Endothelial cell (in vitro differentiated cells): ENCODE data around the gene SOWAHD. TPM values are rescaled to one million over a fixed set of nuclear protein-coding genes. Genes with fewer than 3 reads are reported as not detected.
"Not testable (repeated sequence)": the region's sequence is repeated elsewhere in the genome, so short reads cannot be mapped to it uniquely, and the experiment has no call there.

Experiments used
- DNase-seq: peaks from one replicate; pipeline ENCODE4 v3.0.0; 2021; ENCODE audit warnings: low spot score
- H3K27ac Mint-ChIP-seq: one replicate; pipeline ENCODE4 v1.8.0; 2021; ENCODE audit warnings: mixed read lengths, inconsistent platforms; ENCODE audit not compliant: unreplicated experiment
- H3K27me3 Mint-ChIP-seq: one replicate; pipeline ENCODE4 v1.8.0; 2021; ENCODE audit warnings: mild to moderate bottlenecking, moderate library complexity, mixed read lengths, inconsistent platforms; ENCODE audit not compliant: unreplicated experiment
- H3K36me3 Mint-ChIP-seq: one replicate; pipeline ENCODE4 v1.8.0; 2021; ENCODE audit warnings: mild to moderate bottlenecking, low read depth, mixed read lengths, inconsistent platforms; ENCODE audit not compliant: unreplicated experiment
- H3K4me1 Mint-ChIP-seq: one replicate; pipeline ENCODE4 v1.8.0; 2021; ENCODE audit warnings: mild to moderate bottlenecking, mixed read lengths, inconsistent platforms; ENCODE audit not compliant: unreplicated experiment
- H3K4me3 Mint-ChIP-seq: one replicate; pipeline ENCODE4 v1.8.0; 2021; ENCODE audit warnings: mild to moderate bottlenecking, mixed read lengths, inconsistent platforms; ENCODE audit not compliant: unreplicated experiment
- H3K9me3 Mint-ChIP-seq: one replicate; pipeline ENCODE4 v1.8.0; 2021; ENCODE audit warnings: mixed read lengths, inconsistent platforms; ENCODE audit not compliant: unreplicated experiment
- CTCF ChIP-seq: fragments of 200-600 bp; sonication (generic); IDR thresholded peaks from one replicate; pipeline ENCODE4 v1.5.0; 2021; ENCODE audit warnings: antibody characterized with exemption; ENCODE audit not compliant: unreplicated experiment
- total RNA-seq: library from RNA; stranded (reverse); fragmentation: NEBNext Ultra II Directional; extraction: Animal tissue kit (Norgen Biotek cat#: 25700); gene quantifications from one replicate; pipeline ENCODE4 v1.2.1, GENCODE V29; 2021; ENCODE audit not compliant: unreplicated experiment

The SOWAHD gene
- total RNA-seq, 1 donor from 2014 or later = not detected

GRCh38 chrX:119735467-119735866, 22.9 kb upstream of the SOWAHD start:
- no peak overlapping the region for H3K4me3 Mint-ChIP-seq
- H3K36me3 Mint-ChIP-seq = no peaks in the 10 kb centered on the region
- no peak for TF ChIP-seq CTCF
- no peak overlapping the region for H3K27ac Mint-ChIP-seq
- H3K9me3 Mint-ChIP-seq = no peaks in the 10 kb centered on the region
- no peaks in the 10 kb centered on the region for H3K4me1 Mint-ChIP-seq
- no peaks in the 10 kb centered on the region for H3K27me3 Mint-ChIP-seq
- DNase-seq = no peak

DNA sequence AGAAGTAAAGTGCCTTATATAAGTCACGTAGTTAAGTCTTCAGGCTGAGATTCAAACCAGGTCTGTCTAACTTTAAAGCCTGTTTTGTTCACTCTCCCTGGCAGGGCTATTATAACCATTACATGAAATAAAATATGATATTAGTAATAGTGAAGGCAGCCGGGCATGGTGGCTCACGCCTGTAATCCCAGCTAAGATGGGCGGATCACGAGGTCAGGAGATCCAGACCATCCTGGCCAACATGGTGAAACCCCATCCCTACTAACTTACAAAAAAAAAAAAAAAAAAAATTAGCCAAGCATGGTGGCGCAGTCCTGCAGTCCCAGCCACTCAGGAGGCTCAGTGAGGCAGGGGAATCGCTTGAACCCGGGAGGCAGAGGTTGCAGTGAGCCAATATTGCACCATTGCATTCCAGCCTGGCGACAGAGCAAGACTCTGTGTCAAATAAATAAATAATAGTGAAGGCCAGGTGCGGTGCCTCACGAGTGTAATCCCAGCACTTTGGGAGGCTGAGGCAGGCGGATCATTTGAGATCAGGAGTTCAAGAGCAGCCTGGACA, 22.1 kb upstream of the SOWAHD start:
- no peak for DNase-seq
- H3K4me1 Mint-ChIP-seq = no peaks in the 10 kb centered on the region
- no peaks in the 10 kb centered on the region for H3K27me3 Mint-ChIP-seq
- TF ChIP-seq CTCF = no peak
- no peaks in the 10 kb centered on the region for H3K9me3 Mint-ChIP-seq
- H3K4me3 Mint-ChIP-seq = no peak overlapping the region
- H3K27ac Mint-ChIP-seq = no peak overlapping the region
- no peaks in the 10 kb centered on the region for H3K36me3 Mint-ChIP-seq

DNA sequence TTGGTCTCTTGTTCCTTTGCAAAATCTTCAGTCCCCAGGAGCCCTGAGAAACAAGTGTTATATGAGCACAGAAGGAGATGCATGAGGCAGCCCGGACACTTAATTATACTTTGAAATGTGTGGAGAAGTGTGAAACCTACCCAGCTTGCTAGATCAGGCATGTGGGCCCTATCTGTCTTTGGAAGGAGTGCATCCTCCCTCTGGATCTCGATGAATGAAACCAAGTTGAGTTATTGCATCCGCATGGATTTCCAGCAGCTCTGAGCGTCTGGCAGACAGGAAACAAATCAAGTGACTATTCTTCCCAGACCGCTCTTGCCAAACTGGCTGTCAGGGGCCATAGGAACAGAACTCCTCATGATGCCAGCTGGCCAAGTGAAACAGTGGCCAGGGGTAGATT, 19.6 kb upstream of the SOWAHD start:
- no peak for TF ChIP-seq CTCF
- H3K4me1 Mint-ChIP-seq = no peaks in the 10 kb centered on the region
- peaks cover 1% of the 10 kb centered on the region for H3K27me3 Mint-ChIP-seq
- H3K36me3 Mint-ChIP-seq = no peaks in the 10 kb centered on the region
- H3K4me3 Mint-ChIP-seq = no peak overlapping the region
- DNase-seq = no peak
- H3K27ac Mint-ChIP-seq = no peak overlapping the region
- H3K9me3 Mint-ChIP-seq = no peaks in the 10 kb centered on the region

DNA sequence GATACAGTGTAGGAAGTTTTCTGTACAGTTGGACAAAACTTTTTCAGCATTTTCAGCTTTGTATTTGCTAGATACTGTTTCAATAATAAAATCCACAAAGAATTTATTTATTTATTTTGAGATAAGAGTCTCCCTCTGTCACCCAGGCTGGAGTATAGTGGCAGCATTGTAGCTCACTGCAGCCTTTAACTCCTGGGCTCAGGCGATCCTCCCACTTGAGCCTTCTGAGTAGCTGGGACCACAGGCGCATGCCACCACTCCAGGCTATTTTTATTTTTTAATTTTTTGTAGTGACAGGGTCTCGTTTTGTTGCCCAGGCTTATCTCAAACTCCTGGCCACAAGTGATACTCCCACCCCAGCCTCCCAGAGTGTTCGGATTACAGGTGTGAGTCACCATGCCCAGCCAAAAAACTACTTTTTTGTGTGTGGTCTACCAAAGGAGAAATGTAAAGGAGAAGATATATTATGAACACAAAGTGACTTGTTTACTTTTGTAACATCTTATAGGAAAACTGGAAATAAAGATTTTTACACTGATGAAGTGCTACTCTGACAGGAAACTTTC, 13.0 kb upstream of the SOWAHD start:
- Mint-ChIP-seq H3K27ac (no peak overlapping the region), H3K36me3 (no peaks in the 10 kb centered on the region), H3K27me3 (peaks cover 1% of the 10 kb centered on the region), H3K4me3 (no peak overlapping the region), H3K4me1 (no peaks in the 10 kb centered on the region), H3K9me3 (no peaks in the 10 kb centered on the region)
- DNase-seq = no peak
- TF ChIP-seq CTCF = no peak

DNA sequence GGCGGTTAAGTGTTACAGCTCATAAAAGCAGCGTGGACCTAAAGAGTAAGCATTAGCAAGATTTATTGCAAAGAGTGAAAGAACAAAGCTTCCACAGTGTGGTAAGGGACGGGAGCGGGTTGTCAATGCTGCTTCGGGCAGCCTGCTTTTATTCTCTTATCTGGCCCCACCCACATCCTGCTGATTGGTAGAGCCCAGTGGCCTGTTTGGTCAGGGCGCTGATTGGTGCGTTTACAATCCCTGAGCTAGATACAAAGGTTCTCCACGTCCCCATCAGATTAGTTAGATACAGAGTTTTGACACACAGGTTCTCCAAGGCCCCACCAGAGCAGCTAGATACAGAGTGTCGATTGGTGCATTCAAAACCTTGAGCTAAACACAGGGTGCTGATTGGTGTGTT, 8.3 kb upstream of the SOWAHD start:
- not testable (repeated sequence) for H3K4me3 Mint-ChIP-seq, H3K9me3 Mint-ChIP-seq, H3K36me3 Mint-ChIP-seq, H3K27ac Mint-ChIP-seq, H3K27me3 Mint-ChIP-seq, H3K4me1 Mint-ChIP-seq, DNase-seq

- H3K4me3 Mint-ChIP-seq, H3K9me3 Mint-ChIP-seq, H3K27ac Mint-ChIP-seq, H3K27me3 Mint-ChIP-seq, DNase-seq, H3K36me3 Mint-ChIP-seq, H3K4me1 Mint-ChIP-seq: not testable (repeated sequence)
Measured at GRCh38 chrX:119750751-119751150, 7.6 kb upstream of the SOWAHD start.
